Loucy (cell line): ENCODE results near the gene TMEM217.

Source experiments
- H2AFZ ChIP-seq: fragments of 200-600 bp; sonication (generic); 2 replicates; pipeline ENCODE4 v1.6.0; 2016; ENCODE audit warnings: antibody characterized with exemption, mild to moderate bottlenecking, low read length, moderate library complexity
- H3F3A ChIP-seq: fragments of 200-600 bp; 2 replicates; pipeline ENCODE4 v1.6.0; 2016; ENCODE audit warnings: antibody characterized with exemption, low read depth, mild to moderate bottlenecking
- H3K27me3 ChIP-seq: fragments of 200-600 bp; sonication (generic); 2 replicates; pipeline ENCODE4 v1.6.1; 2014; ENCODE audit warnings: low read length, mild to moderate bottlenecking; ENCODE audit not compliant: insufficient read depth, poor library complexity, severe bottlenecking
- H3K36me3 ChIP-seq: fragments of 200-600 bp; sonication (generic); 2 replicates; pipeline ENCODE4 v1.6.1; 2016; ENCODE audit warnings: low read length; ENCODE audit not compliant: insufficient read depth
- H3K4me1 ChIP-seq: fragments of 200-600 bp; sonication (generic); 2 replicates; pipeline ENCODE4 v1.5.1; 2014; ENCODE audit warnings: low read length, mild to moderate bottlenecking; ENCODE audit not compliant: insufficient read depth, poor library complexity, severe bottlenecking
- H3K4me2 ChIP-seq: fragments of 200-600 bp; sonication (generic); 2 replicates; pipeline ENCODE4 v1.6.0; 2014; ENCODE audit warnings: antibody characterized with exemption, low read length, low read depth, mild to moderate bottlenecking; ENCODE audit not compliant: poor library complexity, severe bottlenecking
- H3K4me3 ChIP-seq: fragments of 200-600 bp; sonication (generic); 2 replicates; pipeline ENCODE4 v1.5.1; 2014; ENCODE audit warnings: low read length, mild to moderate bottlenecking, mixed read lengths; ENCODE audit not compliant: poor library complexity, severe bottlenecking
- H3K79me2 ChIP-seq: fragments of 200-600 bp; sonication (generic); 2 replicates; pipeline ENCODE4 v1.6.1; 2014; ENCODE audit warnings: low read length; ENCODE audit not compliant: insufficient read depth
- H3K9ac ChIP-seq: fragments of 200-600 bp; sonication (generic); 2 replicates; pipeline ENCODE4 v1.6.0; 2014; ENCODE audit warnings: mild to moderate bottlenecking, low read depth, low read length, moderate library complexity; ENCODE audit not compliant: poor library complexity, severe bottlenecking
- H3K9me2 ChIP-seq: fragments of 200-600 bp; sonication (generic); replicated peaks from 2 replicates; pipeline ENCODE4 v1.6.1; 2016; ENCODE audit warnings: low read depth, low read length, mixed read lengths
- H3K9me3 ChIP-seq: fragments of 200-600 bp; sonication (generic); 2 replicates; pipeline ENCODE4 v1.6.1; 2014; ENCODE audit warnings: mild to moderate bottlenecking, antibody characterized with exemption, low read length, low read depth; ENCODE audit not compliant: insufficient read depth
- H4K20me1 ChIP-seq: fragments of 200-600 bp; sonication (generic); 2 replicates; pipeline ENCODE4 v1.6.0; 2014; ENCODE audit warnings: antibody characterized with exemption, low read length, mild to moderate bottlenecking; ENCODE audit not compliant: insufficient read depth, poor library complexity, severe bottlenecking
- EZH2phosphoT487 ChIP-seq: fragments of 200-600 bp; IDR thresholded peaks from 2 replicates; pipeline ENCODE4 v1.6.1; 2018; ENCODE audit warnings: antibody characterized with exemption, mild to moderate bottlenecking, moderate library complexity, borderline replicate concordance
- TF ChIP-seq, protein P1 (sequence below): fragments of 200-600 bp; sonication (generic); conservative IDR thresholded peaks from 2 replicates; pipeline ENCODE4 v1.5.1; 2014; ENCODE audit warnings: mild to moderate bottlenecking, antibody characterized with exemption, low read length

Gene TMEM217

DNA sequence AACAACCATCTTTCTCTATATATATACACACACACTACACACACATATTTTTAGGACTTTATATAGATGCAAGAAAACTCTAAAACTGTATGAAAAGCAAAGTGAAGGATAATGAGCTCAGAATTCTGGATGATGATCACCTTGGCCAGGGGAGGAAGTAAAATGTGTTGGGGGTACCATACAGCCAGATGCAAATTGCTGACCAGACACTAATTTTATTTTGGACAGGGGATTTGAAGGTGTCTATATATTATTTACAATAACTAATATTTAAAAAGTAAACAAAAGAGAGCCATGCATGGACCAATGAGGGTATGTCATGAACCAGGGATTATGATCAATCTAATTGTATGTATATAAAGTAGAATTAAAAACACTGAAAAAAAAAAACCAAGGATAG lies 20.2 kb downstream of the TMEM217 start:
- H2AFZ ChIP-seq = no peak overlapping the region
- no peak overlapping the region for H3K9ac ChIP-seq
- H3F3A ChIP-seq = 0 out of 2 replicates have a peak, but pooled peaks cover 3% of the 10 kb centered on the region
- H3K36me3 ChIP-seq = no peaks in the 10 kb centered on the region
- H3K79me2 ChIP-seq = peaks cover 8% of the 10 kb centered on the region; the same call in 1 of the 2 replicates
- no peaks in the 10 kb centered on the region for H3K9me3 ChIP-seq
- H3K4me1 ChIP-seq = peaks cover 39% of the 10 kb centered on the region
- H3K9me2 ChIP-seq = no peaks in the 10 kb centered on the region
- TF ChIP-seq, protein P1, sequence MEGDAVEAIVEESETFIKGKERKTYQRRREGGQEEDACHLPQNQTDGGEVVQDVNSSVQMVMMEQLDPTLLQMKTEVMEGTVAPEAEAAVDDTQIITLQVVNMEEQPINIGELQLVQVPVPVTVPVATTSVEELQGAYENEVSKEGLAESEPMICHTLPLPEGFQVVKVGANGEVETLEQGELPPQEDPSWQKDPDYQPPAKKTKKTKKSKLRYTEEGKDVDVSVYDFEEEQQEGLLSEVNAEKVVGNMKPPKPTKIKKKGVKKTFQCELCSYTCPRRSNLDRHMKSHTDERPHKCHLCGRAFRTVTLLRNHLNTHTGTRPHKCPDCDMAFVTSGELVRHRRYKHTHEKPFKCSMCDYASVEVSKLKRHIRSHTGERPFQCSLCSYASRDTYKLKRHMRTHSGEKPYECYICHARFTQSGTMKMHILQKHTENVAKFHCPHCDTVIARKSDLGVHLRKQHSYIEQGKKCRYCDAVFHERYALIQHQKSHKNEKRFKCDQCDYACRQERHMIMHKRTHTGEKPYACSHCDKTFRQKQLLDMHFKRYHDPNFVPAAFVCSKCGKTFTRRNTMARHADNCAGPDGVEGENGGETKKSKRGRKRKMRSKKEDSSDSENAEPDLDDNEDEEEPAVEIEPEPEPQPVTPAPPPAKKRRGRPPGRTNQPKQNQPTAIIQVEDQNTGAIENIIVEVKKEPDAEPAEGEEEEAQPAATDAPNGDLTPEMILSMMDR = no peak
- H3K4me2 ChIP-seq = no peak overlapping the region
- no peaks in the 10 kb centered on the region for H3K27me3 ChIP-seq
- no peak overlapping the region for H3K4me3 ChIP-seq
- no peaks in the 10 kb centered on the region for H4K20me1 ChIP-seq

GRCh38 chr6:37236921-37237320 lies 21.0 kb downstream of the TMEM217 start:
- H3K36me3 ChIP-seq = no peaks in the 10 kb centered on the region
- peaks cover 34% of the 10 kb centered on the region for H3K4me1 ChIP-seq
- no peak overlapping the region for H2AFZ ChIP-seq
- H3K4me3 ChIP-seq = no peak overlapping the region
- H3K27me3 ChIP-seq = no peaks in the 10 kb centered on the region
- H3F3A ChIP-seq = 0 out of 2 replicates have a peak, but pooled peaks cover 3% of the 10 kb centered on the region
- H3K9me2 ChIP-seq = no peaks in the 10 kb centered on the region
- no peaks in the 10 kb centered on the region for H3K9me3 ChIP-seq
- H4K20me1 ChIP-seq = no peaks in the 10 kb centered on the region
- no peak overlapping the region for H3K9ac ChIP-seq
- H3K4me2 ChIP-seq = no peak overlapping the region
- H3K79me2 ChIP-seq = peaks cover 8% of the 10 kb centered on the region; the same call in 1 of the 2 replicates
- TF ChIP-seq, protein P1 = no peak
- TF ChIP-seq EZH2phosphoT487 = no peak

GRCh38 chr6:37233541-37233940 lies 24.4 kb downstream of the TMEM217 start:
- Histone ChIP-seq H3K4me2 (no peak overlapping the region), H3K27me3 (no peaks in the 10 kb centered on the region), H3K79me2 (peaks cover 3% of the 10 kb centered on the region; the same call in 1 of the 2 replicates), H3F3A (no peaks in the 10 kb centered on the region), H2AFZ (no peak overlapping the region), H4K20me1 (no peaks in the 10 kb centered on the region), H3K9me3 (no peaks in the 10 kb centered on the region), H3K36me3 (no peaks in the 10 kb centered on the region), H3K4me3 (no peak overlapping the region), H3K9ac (no peak overlapping the region), H3K9me2 (no peaks in the 10 kb centered on the region), H3K4me1 (peaks cover 16% of the 10 kb centered on the region)
- TF ChIP-seq EZH2phosphoT487 = no peak
- TF ChIP-seq, protein P1 = no peak
